HepG2 (cell line): Measurements from ENCODE around the gene AKNA. TPM values are rescaled to one million over a fixed set of nuclear protein-coding genes. Genes with fewer than 3 reads are reported as not detected.

Source experiments
- ADNP ChIP-seq: sonication (generic); formaldehyde crosslinking; IDR thresholded peaks from 2 replicates; pipeline ENCODE4 v1.4.0; 2020; ENCODE audit warnings: missing genetic modification reagents
- ATM ChIP-seq: fragments of 450-650 bp; IDR thresholded peaks from 2 replicates; pipeline ENCODE4 v1.7.1; 2017; ENCODE audit warnings: mild to moderate bottlenecking, borderline replicate concordance
- GABPB1 ChIP-seq: IDR thresholded peaks from 2 replicates; pipeline ENCODE4 v1.6.1; 2016; ENCODE audit warnings: mild to moderate bottlenecking, missing genetic modification reagents, moderate library complexity, missing compliant biosample characterization
- HDAC1 ChIP-seq: sonication (generic); formaldehyde crosslinking; IDR thresholded peaks from 2 replicates; pipeline ENCODE4 v1.5.1; 2020; ENCODE audit warnings: mild to moderate bottlenecking, missing genetic modification reagents
- HNRNPLL ChIP-seq: fragments of 200-400 bp; formaldehyde crosslinking; IDR thresholded peaks from 2 replicates; pipeline ENCODE4 v1.6.1; 2017; ENCODE audit warnings: mild to moderate bottlenecking, low read depth, low read length; ENCODE audit not compliant: poor library complexity, severe bottlenecking
- MTF2 ChIP-seq: sonication (generic); formaldehyde crosslinking; IDR thresholded peaks from 2 replicates; pipeline ENCODE4 v1.5.0; 2020; ENCODE audit warnings: missing genetic modification reagents, borderline replicate concordance
- NONO ChIP-seq, 2 experiments: fragments of 450-650 bp in 1 of 2; sonication (generic) in 1 of 2; formaldehyde crosslinking in 1 of 2; IDR thresholded peaks in 1 of 2; conservative IDR thresholded peaks in 1 of 2; 2 replicates each; pipeline versions ENCODE4 v1.6.1 to v1.8.0; 2017 to 2022; ENCODE audit warnings: mild to moderate bottlenecking in 1 of 2, missing genetic modification reagents in 1 of 2, moderate library complexity in 1 of 2
- NR0B2 ChIP-seq: sonication (generic); formaldehyde crosslinking; IDR thresholded peaks from 2 replicates; pipeline ENCODE4 v1.4.0; 2020; ENCODE audit warnings: mild to moderate bottlenecking, missing genetic modification reagents
- POLR2G ChIP-seq: fragments of 200-400 bp; formaldehyde crosslinking; IDR thresholded peaks from 2 replicates; pipeline ENCODE4 v1.6.1; 2018; ENCODE audit warnings: mild to moderate bottlenecking, low read depth, low read length, moderate library complexity
- RAD21 ChIP-seq: fragments of 450-650 bp; formaldehyde crosslinking; IDR thresholded peaks from 2 replicates; pipeline ENCODE4 v1.5.0; 2020; ENCODE audit warnings: mild to moderate bottlenecking
- SETDB1 ChIP-seq: sonication (generic); formaldehyde crosslinking; IDR thresholded peaks from 2 replicates; pipeline ENCODE4 v1.5.1; 2020; ENCODE audit warnings: missing genetic modification reagents, mild to moderate bottlenecking, borderline replicate concordance
- SP140L ChIP-seq: sonication (generic); formaldehyde crosslinking; IDR thresholded peaks from 2 replicates; pipeline ENCODE4 v1.4.0; 2020; ENCODE audit warnings: missing genetic modification reagents, borderline replicate concordance
- SP2 ChIP-seq: sonication (generic); formaldehyde crosslinking; IDR thresholded peaks from 2 replicates; pipeline ENCODE4 v1.5.1; 2020; ENCODE audit warnings: mild to moderate bottlenecking, missing genetic modification reagents
- TOPORS ChIP-seq: sonication (generic); formaldehyde crosslinking; IDR thresholded peaks from 2 replicates; pipeline ENCODE4 v1.8.0; 2023; ENCODE audit warnings: mild to moderate bottlenecking, missing genetic modification reagents
- U2AF1 ChIP-seq: fragments of 200-400 bp; formaldehyde crosslinking; optimal IDR thresholded peaks from 2 replicates; pipeline ENCODE3; 2017; ENCODE audit warnings: mild to moderate bottlenecking, low read depth, low read length
- ZFP37 ChIP-seq: sonication (generic); formaldehyde crosslinking; IDR thresholded peaks from 2 replicates; pipeline ENCODE4 v1.4.0; 2020; ENCODE audit warnings: missing genetic modification reagents, borderline replicate concordance
- ZKSCAN5 ChIP-seq: sonication (generic); formaldehyde crosslinking; IDR thresholded peaks from 2 replicates; pipeline ENCODE4 v1.5.1; 2020; ENCODE audit warnings: mild to moderate bottlenecking, missing genetic modification reagents
- ZNF614 ChIP-seq: IDR thresholded peaks from 2 replicates; pipeline ENCODE4 v1.6.1; 2018; ENCODE audit warnings: missing biosample characterization, missing genetic modification reagents, inconsistent platforms, borderline replicate concordance
- polyA plus RNA-seq, 8 experiments: library from polyadenylated mRNA; depleted of rRNA in 3 of 8; stranded (reverse) in 7 of 8; unstranded in 1 of 8; fragments of >200 nt; fragmentation: Illumina TruSeq in 4 of 8; extraction: Trizol in 4 of 8; gene quantifications; 2 replicates each; pipeline versions ENCODE4 v1.2.1 to v1.2.3, GENCODE V29; 2011 to 2016; ENCODE audit warnings: low read depth in 4 of 8, missing spikeins in 1 of 8, mixed read lengths in 1 of 8; ENCODE audit not compliant: insufficient read depth in 1 of 8
- total RNA-seq, 5 experiments: library from RNA; depleted of rRNA; stranded (reverse); fragments of >200 nt; fragmentation: Illumina TruSeq; extraction: Trizol; gene quantifications; 2 replicates each; pipeline ENCODE4 v1.2.3, GENCODE V29; 2016; ENCODE audit warnings: low read depth in 1 of 5
- TF ChIP-seq, protein P1 (sequence below): IDR thresholded peaks from 2 replicates; pipeline ENCODE4 v1.6.1; 2012; ENCODE audit warnings: low read length, improper control_type of control experiment

Gene AKNA
- total and polyA plus RNA-seq, 2 of the 13 experiments (the other 11 are each of a cell fraction or from before 2014, with no cell fraction given): 3.0 to 3.1 TPM

DNA sequence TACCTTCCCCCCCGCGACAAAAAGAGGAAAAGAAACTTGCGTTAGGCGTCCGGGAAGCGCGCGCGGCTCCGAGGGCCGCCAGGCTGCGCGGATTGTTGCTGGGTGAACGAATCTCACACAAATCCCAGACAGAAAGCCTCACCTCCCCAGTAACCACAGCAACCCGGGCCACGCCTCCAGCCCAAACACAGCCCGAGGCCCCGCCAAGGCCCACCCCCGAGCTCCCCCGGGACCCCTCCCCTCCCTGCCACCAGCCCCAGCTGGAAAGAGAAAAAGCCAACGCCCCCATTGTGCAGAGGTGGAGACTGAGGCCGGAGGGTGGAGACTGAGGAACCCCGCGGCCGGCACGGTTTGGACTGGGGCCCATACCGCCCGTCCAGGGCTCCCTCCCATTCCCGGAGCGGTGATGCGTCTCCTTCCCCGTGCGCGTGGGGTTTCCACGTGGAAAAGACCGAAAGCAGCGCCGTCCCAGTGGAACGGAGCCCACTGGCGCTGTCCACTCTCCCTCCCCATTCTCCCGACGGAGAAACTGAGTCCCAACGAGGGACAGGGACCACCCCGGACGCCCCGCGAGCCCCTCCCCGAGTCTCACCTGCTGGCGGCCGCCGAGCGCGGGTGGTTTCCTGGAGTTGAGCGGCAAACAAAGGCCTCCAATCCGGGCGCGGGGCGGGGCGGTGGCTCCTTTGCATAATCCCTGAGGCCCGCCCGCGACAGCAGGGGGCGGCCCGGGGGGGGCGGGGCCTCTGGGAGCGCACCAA, 10.2 kb upstream of the AKNA start (continued):
- TF ChIP-seq ZKSCAN5 (no peak), U2AF1 (no peak), NR0B2 (0 out of 2 replicates have a peak, but pooled peaks have one; percentile 42), MTF2 (no peak), TOPORS (CRISPR knock-in tag) (no peak), SETDB1 (CRISPR knock-in tag) (no peak), HDAC1 (CRISPR knock-in tag) (peak; percentile 63; the same call in 1 of the 2 replicates), GABPB1 (CRISPR knock-in tag) (peak; percentile 58; the same call in 1 of the 2 replicates), ZFP37 (CRISPR knock-in tag) (no peak), RAD21 (CRISPR knock-in tag) (0 out of 2 replicates have a peak, but pooled peaks have one; percentile 29), HNRNPLL (peak; percentile 50), SP140L (CRISPR knock-in tag) (no peak), ZNF614 (CRISPR knock-in tag) (no peak), ATM (no peak), ADNP (CRISPR knock-in tag) (peak; percentile 77), NONO (IDR thresholded peaks at IDR 0.05) (no peak), NONO (CRISPR knock-in tag; conservative IDR thresholded peaks at IDR 0.05) (peak; percentile 26; the same call in 1 of the 2 replicates), POLR2G (peak; percentile 63; the same call in 1 of the 2 replicates), SP2 (CRISPR knock-in tag) (peak; percentile 64)
- TF ChIP-seq, protein P1, sequence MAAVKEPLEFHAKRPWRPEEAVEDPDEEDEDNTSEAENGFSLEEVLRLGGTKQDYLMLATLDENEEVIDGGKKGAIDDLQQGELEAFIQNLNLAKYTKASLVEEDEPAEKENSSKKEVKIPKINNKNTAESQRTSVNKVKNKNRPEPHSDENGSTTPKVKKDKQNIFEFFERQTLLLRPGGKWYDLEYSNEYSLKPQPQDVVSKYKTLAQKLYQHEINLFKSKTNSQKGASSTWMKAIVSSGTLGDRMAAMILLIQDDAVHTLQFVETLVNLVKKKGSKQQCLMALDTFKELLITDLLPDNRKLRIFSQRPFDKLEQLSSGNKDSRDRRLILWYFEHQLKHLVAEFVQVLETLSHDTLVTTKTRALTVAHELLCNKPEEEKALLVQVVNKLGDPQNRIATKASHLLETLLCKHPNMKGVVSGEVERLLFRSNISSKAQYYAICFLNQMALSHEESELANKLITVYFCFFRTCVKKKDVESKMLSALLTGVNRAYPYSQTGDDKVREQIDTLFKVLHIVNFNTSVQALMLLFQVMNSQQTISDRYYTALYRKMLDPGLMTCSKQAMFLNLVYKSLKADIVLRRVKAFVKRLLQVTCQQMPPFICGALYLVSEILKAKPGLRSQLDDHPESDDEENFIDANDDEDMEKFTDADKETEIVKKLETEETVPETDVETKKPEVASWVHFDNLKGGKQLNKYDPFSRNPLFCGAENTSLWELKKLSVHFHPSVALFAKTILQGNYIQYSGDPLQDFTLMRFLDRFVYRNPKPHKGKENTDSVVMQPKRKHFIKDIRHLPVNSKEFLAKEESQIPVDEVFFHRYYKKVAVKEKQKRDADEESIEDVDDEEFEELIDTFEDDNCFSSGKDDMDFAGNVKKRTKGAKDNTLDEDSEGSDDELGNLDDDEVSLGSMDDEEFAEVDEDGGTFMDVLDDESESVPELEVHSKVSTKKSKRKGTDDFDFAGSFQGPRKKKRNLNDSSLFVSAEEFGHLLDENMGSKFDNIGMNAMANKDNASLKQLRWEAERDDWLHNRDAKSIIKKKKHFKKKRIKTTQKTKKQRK: no peak
